HG03565 (cell line): ENCODE data around the gene STC2.

Experiments used
- ATAC-seq: cut with Tn5 transposase; IDR thresholded peaks from one replicate; pipeline ENCODE4 v1.9.1; 2021; ENCODE audit warnings: mild to moderate bottlenecking, moderate library complexity; ENCODE audit not compliant: unreplicated experiment

STC2 gene

DNA sequence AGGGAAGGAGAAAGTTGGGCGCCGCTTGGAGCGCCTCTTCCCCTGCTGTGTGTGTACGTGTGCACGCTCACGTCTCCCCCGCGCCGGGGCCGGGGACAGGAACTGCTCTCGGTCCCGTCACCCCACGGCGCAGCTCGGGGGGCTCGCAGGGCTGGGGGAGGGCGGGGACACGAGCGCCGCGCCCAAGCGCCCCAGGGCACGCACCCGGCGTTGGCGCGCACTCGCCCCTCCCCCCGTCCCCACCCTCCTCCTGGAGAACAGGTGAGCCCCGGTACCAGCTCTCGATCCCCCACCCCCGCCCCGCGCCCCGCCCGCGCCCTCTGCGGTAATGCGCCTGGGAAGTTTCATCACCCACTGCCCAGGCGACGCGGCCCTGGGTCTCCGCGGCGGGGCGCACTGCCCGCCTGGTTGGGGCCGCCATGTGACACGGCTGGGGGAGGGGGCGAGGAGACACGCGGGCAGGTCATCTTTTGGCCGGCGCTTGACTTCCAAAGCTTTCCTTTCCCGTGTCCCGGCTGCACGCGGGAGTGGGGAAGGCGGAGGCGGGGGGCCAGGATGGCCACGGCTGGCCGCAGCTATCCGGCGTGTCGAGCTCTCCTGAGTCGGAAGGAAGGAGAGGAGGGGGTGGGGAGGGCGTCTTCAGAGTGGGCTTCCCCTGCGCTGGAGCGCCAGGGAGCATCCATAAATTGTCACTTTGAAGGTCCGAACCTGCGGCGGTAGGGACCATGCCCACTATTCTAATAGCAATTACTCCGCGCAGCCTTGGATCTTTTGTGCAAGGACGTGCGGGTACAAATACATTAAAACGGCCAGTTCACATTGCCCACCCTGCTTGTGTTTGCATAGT lies 1.5 kb upstream of the STC2 start:
- peak; percentile 32 for ATAC-seq

GRCh38 chr5:173328844-173329490 lies 753 bp upstream of the STC2 start:
- no peak for ATAC-seq

DNA sequence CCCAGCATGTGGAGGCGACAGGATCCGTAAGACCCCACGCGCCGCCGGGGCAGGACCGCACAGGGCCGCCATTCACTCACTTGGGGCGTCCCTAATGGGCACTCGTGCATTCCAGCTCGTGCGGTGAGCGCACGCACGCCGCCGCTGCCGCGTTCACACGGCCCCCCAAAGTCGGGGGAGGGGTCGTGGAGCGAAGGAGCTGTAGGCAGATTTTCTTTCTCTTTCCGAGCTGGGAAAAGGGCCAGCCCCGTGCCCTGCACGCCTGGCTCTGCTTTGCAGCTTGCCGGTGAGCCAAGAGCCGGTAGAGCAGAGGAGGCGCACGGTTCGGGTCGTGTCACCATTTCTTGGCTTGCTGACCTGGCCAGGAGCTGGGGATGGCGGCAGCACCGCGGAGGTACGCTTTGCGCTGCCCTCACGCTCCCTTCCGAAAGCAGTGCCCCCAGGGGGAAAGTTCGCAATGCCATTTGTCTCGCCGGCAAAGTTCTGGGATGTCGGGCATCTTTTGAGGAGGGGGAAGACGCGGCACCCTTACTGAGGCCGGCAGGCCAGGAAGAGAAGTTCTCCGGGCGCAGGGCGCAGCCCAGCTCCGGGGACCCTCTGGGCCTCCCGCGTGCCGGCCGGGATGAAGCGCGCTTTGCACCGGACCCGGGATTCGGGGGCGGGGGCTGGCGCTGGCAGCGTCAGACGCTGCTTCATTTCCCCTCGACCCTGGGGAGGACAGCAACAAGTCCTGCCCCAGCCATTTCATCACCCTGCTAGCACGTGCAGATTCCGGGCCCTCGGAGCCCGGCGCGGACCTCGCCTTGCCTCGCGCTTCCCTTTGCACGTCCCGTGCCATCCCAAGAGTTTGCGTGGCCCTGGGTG lies 898 bp downstream of the STC2 start:
- ATAC-seq: no peak

- ATAC-seq: no peak
Measured at GRCh38 chr5:173326501-173326960, 1.7 kb downstream of the STC2 start.

- no peak for ATAC-seq
Measured at GRCh38 chr5:173325091-173325698, 3.0 kb downstream of the STC2 start.

GRCh38 chr5:173324115-173325001 lies 3.9 kb downstream of the STC2 start:
- ATAC-seq: no peak

GRCh38 chr5:173323799-173324114 lies 4.5 kb downstream of the STC2 start:
- ATAC-seq: no peak

GRCh38 chr5:173323106-173323798 lies 5.0 kb downstream of the STC2 start:
- ATAC-seq: no peak

GRCh38 chr5:173321886-173322285 lies 6.3 kb downstream of the STC2 start:
- ATAC-seq: no peak

DNA sequence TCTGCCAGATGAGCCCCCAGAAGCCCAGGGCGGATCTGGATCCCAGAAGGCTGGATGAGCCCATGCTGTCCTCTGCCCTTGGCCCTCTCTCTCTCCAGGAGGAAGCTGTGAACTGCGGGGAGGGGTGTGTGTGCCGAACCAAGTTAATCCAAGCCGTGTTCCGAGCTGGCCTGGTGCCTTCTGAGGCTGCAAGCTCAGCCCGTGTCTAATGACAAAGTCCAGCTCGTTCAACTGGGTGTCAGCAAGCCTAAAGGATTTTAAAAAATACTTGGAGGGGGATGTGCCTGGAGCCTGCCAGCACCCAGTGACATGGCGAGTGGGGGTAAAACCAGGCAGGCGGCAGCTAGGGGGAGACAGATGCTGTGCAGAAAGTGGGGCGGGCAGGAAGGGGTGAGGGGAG lies 8.0 kb downstream of the STC2 start:
- ATAC-seq: no peak

DNA sequence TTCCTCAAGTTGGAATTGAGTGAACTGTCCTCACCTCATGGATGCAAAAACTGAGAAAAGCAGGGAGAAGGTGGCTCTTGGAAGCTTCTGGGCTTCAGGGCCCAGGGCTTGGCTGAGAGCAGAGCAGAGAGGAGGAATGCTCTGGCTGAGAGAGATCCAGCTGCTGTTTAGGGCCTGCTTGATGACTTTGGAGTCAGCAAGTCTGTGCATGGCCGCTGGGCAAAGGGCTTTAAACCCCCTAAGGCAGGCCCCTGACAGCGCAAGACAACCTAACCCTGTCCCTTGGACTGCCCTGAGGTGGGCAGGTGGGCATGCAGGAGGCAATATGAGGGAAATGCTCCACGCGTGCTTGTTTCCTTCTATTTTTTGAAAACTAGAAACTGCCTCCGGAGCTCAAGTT lies 8.6 kb downstream of the STC2 start:
- ATAC-seq: no peak

DNA sequence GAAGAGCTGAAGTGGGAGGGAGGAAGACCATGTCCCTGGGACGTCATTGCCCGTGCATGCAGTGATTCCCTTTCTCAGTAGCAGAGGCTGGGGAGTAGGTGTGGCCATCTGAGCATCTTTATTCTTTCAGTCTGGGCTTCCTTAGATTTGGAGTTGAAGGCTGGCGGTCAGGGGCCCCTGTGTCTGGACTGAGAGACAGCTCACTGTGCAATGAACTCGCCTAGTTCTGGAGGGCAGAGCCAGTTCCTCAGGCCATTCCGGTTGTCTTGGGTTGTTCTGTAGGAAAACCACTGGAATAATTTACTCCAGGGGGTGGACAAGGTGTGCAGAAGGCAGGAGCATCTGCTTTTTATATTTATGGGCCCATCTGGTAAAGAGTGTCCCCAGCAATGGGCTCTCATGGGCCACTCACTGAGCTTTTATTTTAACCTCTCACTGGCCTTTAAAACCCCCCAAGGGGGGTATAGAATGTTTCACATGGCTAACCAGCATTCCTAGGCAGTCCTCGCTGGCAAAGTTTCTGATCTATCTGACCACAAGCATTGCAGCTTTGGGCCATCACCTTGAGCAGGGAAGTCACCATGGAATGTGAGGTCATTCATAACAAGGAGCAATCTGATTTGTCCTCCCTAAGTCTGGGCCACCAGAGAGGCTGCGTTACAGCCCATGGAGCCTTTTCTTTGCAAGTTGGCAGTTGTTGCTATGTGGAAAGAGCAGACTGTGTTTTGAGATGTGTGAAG lies 9.2 kb downstream of the STC2 start:
- ATAC-seq: no peak

DNA sequence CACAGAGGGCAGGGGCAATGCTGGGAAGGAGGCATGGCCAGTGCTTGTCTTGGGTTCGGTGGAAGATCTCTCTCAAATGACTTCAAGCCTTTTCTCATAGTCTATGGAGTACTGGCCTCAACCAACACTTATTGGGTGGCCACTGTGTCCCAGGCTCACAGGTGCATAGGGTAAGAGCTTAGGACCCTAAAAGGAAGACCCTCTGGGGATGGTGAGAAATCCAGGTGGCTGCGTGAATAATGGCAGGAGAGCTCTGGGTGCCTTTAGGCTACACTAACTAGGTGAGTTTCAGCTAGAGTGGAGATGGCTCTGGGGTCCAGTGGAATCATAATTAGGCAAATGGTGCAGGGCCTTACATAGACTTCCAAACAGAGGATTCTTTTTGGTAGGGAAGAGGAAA lies 9.9 kb downstream of the STC2 start:
- ATAC-seq: no peak

- ATAC-seq: no peak
Measured at GRCh38 chr5:173317852-173318251, 10.4 kb downstream of the STC2 start.

DNA sequence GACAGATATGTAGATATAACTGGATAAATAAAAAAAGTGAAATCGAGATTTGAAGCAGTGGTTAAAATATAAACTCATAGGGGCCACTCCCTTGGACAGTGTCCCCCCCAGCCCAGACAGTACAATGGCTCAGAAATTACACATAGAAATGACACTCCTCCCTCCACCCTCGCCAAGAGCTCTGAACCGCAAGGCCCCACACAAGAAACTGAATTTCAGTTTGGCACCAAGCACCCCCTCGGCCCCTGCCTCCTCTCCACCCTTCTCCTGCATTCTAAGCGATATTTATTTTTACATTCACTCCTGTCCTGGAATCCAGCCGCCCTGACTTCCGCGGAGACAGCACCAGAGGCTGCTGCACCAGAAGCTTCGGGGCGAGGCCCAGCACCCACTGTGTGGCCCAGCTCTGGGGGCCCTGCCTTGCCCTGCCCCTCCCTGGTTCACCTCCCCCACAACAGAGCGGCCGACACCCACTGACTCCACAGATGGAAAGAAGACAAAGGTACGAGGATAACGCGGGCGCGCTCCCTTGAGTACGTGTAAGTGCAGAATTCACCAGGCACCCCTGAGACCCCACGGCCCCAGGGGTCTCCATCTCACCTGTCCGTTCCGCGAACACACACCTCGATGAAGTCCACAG lies 11.0 kb downstream of the STC2 start:
- ATAC-seq: no peak

- ATAC-seq: no peak
Measured at GRCh38 chr5:173316339-173317020, 11.7 kb downstream of the STC2 start.

DNA sequence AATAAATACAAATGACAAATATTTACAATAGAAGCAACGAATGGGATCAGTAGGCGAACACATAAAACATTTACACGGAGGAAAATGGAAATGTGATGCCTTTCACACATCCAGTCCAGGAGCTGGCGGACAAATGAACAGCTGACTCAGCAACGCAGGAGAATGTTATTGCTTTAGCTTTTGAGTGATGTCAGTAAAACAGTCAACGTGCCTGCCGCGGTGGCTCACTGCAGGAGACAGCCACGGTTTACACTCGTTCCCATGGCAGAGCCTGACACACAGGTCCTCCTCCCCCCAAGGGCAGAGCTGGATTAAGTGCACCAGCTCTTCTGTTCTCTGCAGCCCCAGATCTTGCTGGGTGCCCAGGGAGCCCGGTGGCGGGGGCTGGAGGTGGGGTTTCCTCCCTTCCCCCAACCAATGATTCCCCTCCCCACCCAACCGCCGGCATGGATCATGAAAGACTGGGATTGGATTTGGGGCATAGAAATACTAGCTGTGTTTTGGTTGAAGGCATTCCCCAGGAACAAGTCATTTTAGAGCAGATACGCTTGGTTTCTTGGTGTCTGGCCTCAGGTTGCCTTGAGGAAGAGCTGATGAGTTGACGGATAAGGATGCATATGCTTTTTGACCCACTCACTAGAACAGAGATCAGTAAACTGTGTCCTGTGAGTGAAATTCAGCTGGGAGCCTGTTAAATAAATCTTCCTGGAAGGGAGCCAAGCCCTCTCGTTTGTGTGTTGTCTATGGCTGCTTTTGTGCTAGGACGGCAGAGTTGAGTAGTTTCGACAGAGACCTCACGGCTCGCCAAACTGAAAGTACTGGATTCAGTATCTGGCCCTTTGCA lies 12.5 kb downstream of the STC2 start:
- no peak for ATAC-seq
